HepG2 (cell line): ENCODE data around the gene RPL36AL. TPM values are rescaled to one million over a fixed set of nuclear protein-coding genes. Genes with fewer than 3 reads are reported as not detected.
A peak's percentile ranks its signal among the peaks of the same experiment; 100 is the strongest.

Experiments used
- ATAD3A ChIP-seq: sonication (generic); formaldehyde crosslinking; IDR thresholded peaks from 2 replicates; pipeline ENCODE4 v1.4.0; 2020; ENCODE audit warnings: missing genetic modification reagents
- CCDC6 ChIP-seq: sonication (generic); formaldehyde crosslinking; IDR thresholded peaks from 2 replicates; pipeline ENCODE4 v1.8.1; 2022; ENCODE audit warnings: mild to moderate bottlenecking, missing genetic modification reagents, moderate library complexity
- ERF ChIP-seq: IDR thresholded peaks from 2 replicates; pipeline ENCODE4 v1.6.1; 2018; ENCODE audit warnings: missing biosample characterization, missing genetic modification reagents
- HDAC2 ChIP-seq: sonication (generic); formaldehyde crosslinking; IDR thresholded peaks from 2 replicates; pipeline ENCODE4 v1.4.0; 2020; ENCODE audit warnings: missing genetic modification reagents
- JUN ChIP-seq: sonication (generic); formaldehyde crosslinking; IDR thresholded peaks from 2 replicates; pipeline ENCODE4 v1.4.0; 2020; ENCODE audit warnings: mild to moderate bottlenecking, missing genetic modification reagents
- POLR2AphosphoS2 ChIP-seq: IDR thresholded peaks from 2 replicates; pipeline ENCODE4 v1.6.1; 2011; ENCODE audit warnings: low read depth, low read length, improper control_type of control experiment
- SYNCRIP ChIP-seq: fragments of 200-400 bp; formaldehyde crosslinking; IDR thresholded peaks from 2 replicates; pipeline ENCODE4 v1.6.1; 2018; ENCODE audit warnings: mild to moderate bottlenecking, low read depth, low read length; ENCODE audit not compliant: insufficient read depth
- ZNF350 ChIP-seq: sonication (generic); formaldehyde crosslinking; IDR thresholded peaks from 2 replicates; pipeline ENCODE4 v1.4.0; 2020; ENCODE audit warnings: mild to moderate bottlenecking, low read depth, missing genetic modification reagents, borderline replicate concordance
- ZNF367 ChIP-seq: sonication (generic); formaldehyde crosslinking; IDR thresholded peaks from 2 replicates; pipeline ENCODE4 v1.4.0; 2020; ENCODE audit warnings: missing genetic modification reagents, borderline replicate concordance
- ZNF749 ChIP-seq: sonication (generic); formaldehyde crosslinking; IDR thresholded peaks from 2 replicates; pipeline ENCODE4 v1.8.0; 2022; ENCODE audit warnings: mild to moderate bottlenecking, missing genetic modification reagents, moderate library complexity, borderline replicate concordance
- ZNF782 ChIP-seq: sonication (generic); formaldehyde crosslinking; IDR thresholded peaks from 2 replicates; pipeline ENCODE4 v1.4.0; 2020; ENCODE audit warnings: missing genetic modification reagents, mild to moderate bottlenecking, borderline replicate concordance
- polyA plus RNA-seq, 8 experiments: library from polyadenylated mRNA; depleted of rRNA in 3 of 8; stranded (reverse) in 7 of 8; unstranded in 1 of 8; fragments of >200 nt; fragmentation: Illumina TruSeq in 4 of 8; extraction: Trizol in 4 of 8; gene quantifications; 2 replicates each; pipeline versions ENCODE4 v1.2.1 to v1.2.3, GENCODE V29; 2011 to 2016; ENCODE audit warnings: low read depth in 4 of 8, missing spikeins in 1 of 8, mixed read lengths in 1 of 8; ENCODE audit not compliant: insufficient read depth in 1 of 8
- total RNA-seq, 5 experiments: library from RNA; depleted of rRNA; stranded (reverse); fragments of >200 nt; fragmentation: Illumina TruSeq; extraction: Trizol; gene quantifications; 2 replicates each; pipeline ENCODE4 v1.2.3, GENCODE V29; 2016; ENCODE audit warnings: low read depth in 1 of 5
- TF ChIP-seq, protein P1 (sequence below): sonication (generic); formaldehyde crosslinking; IDR thresholded peaks from 2 replicates; pipeline ENCODE4 v1.4.0; 2020; ENCODE audit warnings: missing genetic modification reagents
- TF ChIP-seq, protein P2 (sequence below): sonication (generic); formaldehyde crosslinking; IDR thresholded peaks from 2 replicates; pipeline ENCODE4 v1.8.1; 2023; ENCODE audit warnings: missing genetic modification reagents, mild to moderate bottlenecking, borderline replicate concordance
- TF ChIP-seq, protein P3 (sequence below): sonication (generic); formaldehyde crosslinking; IDR thresholded peaks from 2 replicates; pipeline ENCODE4 v1.4.0; 2020; ENCODE audit warnings: missing genetic modification reagents
- TF ChIP-seq, protein P4 (sequence below): IDR thresholded peaks from 2 replicates; pipeline ENCODE4 v1.6.1; 2012; ENCODE audit warnings: low read length, improper control_type of control experiment

RPL36AL gene
- total and polyA plus RNA-seq, 2 of the 13 experiments (the other 11 are each of a cell fraction or from before 2014, with no cell fraction given): 90.0 to 294 TPM

DNA sequence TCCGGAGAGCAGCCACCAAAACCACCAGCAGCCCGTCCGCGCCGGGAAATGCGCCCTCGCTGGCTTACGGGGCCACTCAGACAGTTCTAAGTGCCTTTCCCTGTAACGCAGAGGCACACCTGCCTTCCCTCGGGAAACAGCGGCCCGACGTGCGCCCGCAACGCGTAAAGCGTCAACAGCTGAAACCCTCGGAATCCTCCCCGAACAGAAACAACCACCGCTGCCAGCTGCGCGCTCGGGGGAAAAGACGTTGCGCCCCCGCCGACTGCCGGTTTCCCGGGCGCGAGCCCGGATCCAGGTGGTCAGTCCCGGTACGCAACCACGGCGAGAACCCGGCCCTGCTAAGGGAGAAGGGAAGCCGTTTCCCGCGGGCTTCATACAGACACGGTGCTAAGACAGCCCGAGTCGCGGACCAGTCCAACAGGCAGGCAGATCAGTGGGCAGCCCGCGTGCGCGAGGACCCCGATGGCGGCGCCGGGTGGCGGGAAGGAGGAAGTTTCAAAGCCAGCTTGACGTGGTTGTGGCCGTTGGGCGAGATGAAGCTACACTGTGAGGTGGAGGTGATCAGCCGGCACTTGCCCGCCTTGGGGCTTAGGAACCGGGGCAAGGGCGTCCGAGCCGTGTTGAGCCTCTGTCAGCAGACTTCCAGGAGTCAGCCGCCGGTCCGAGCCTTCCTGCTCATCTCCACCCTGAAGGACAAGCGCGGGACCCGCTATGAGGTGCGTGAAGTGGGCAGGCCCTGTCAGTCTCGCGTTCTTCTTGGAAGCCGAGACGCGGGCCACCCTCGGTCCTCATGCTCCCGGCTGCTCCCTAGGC, 21.7 kb downstream of the RPL36AL start, which contains the start of gene LRR1 (continued):
- TF ChIP-seq ZNF367: no peak
- TF ChIP-seq, protein P1, sequence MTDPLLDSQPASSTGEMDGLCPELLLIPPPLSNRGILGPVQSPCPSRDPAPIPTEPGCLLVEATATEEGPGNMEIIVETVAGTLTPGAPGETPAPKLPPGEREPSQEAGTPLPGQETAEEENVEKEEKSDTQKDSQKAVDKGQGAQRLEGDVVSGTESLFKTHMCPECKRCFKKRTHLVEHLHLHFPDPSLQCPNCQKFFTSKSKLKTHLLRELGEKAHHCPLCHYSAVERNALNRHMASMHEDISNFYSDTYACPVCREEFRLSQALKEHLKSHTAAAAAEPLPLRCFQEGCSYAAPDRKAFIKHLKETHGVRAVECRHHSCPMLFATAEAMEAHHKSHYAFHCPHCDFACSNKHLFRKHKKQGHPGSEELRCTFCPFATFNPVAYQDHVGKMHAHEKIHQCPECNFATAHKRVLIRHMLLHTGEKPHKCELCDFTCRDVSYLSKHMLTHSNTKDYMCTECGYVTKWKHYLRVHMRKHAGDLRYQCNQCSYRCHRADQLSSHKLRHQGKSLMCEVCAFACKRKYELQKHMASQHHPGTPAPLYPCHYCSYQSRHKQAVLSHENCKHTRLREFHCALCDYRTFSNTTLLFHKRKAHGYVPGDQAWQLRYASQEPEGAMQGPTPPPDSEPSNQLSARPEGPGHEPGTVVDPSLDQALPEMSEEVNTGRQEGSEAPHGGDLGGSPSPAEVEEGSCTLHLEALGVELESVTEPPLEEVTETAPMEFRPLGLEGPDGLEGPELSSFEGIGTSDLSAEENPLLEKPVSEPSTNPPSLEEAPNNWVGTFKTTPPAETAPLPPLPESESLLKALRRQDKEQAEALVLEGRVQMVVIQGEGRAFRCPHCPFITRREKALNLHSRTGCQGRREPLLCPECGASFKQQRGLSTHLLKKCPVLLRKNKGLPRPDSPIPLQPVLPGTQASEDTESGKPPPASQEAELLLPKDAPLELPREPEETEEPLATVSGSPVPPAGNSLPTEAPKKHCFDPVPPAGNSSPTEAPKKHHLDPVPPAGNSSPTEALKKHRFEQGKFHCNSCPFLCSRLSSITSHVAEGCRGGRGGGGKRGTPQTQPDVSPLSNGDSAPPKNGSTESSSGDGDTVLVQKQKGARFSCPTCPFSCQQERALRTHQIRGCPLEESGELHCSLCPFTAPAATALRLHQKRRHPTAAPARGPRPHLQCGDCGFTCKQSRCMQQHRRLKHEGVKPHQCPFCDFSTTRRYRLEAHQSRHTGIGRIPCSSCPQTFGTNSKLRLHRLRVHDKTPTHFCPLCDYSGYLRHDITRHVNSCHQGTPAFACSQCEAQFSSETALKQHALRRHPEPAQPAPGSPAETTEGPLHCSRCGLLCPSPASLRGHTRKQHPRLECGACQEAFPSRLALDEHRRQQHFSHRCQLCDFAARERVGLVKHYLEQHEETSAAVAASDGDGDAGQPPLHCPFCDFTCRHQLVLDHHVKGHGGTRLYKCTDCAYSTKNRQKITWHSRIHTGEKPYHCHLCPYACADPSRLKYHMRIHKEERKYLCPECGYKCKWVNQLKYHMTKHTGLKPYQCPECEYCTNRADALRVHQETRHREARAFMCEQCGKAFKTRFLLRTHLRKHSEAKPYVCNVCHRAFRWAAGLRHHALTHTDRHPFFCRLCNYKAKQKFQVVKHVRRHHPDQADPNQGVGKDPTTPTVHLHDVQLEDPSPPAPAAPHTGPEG (CRISPR knock-in tag): peak; percentile 43; the same call in 1 of the 2 replicates
- no peak for TF ChIP-seq JUN
- TF ChIP-seq ERF: peak; percentile 27
- TF ChIP-seq POLR2AphosphoS2: no peak
- 0 out of 2 replicates have a peak, but pooled peaks have one; percentile 70 for TF ChIP-seq ZNF782
- TF ChIP-seq, protein P2, sequence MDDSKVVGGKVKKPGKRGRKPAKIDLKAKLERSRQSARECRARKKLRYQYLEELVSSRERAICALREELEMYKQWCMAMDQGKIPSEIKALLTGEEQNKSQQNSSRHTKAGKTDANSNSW (CRISPR knock-in tag): peak; percentile 68; the same call in 1 of the 2 replicates
- TF ChIP-seq, protein P3, sequence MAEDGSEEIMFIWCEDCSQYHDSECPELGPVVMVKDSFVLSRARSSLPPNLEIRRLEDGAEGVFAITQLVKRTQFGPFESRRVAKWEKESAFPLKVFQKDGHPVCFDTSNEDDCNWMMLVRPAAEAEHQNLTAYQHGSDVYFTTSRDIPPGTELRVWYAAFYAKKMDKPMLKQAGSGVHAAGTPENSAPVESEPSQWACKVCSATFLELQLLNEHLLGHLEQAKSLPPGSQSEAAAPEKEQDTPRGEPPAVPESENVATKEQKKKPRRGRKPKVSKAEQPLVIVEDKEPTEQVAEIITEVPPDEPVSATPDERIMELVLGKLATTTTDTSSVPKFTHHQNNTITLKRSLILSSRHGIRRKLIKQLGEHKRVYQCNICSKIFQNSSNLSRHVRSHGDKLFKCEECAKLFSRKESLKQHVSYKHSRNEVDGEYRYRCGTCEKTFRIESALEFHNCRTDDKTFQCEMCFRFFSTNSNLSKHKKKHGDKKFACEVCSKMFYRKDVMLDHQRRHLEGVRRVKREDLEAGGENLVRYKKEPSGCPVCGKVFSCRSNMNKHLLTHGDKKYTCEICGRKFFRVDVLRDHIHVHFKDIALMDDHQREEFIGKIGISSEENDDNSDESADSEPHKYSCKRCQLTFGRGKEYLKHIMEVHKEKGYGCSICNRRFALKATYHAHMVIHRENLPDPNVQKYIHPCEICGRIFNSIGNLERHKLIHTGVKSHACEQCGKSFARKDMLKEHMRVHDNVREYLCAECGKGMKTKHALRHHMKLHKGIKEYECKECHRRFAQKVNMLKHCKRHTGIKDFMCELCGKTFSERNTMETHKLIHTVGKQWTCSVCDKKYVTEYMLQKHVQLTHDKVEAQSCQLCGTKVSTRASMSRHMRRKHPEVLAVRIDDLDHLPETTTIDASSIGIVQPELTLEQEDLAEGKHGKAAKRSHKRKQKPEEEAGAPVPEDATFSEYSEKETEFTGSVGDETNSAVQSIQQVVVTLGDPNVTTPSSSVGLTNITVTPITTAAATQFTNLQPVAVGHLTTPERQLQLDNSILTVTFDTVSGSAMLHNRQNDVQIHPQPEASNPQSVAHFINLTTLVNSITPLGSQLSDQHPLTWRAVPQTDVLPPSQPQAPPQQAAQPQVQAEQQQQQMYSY (CRISPR knock-in tag): no peak; the same call in 1 of the 2 replicates
- no peak for TF ChIP-seq SYNCRIP
- peak; percentile 80; the same call in 1 of the 2 replicates for TF ChIP-seq CCDC6
- TF ChIP-seq, protein P4, sequence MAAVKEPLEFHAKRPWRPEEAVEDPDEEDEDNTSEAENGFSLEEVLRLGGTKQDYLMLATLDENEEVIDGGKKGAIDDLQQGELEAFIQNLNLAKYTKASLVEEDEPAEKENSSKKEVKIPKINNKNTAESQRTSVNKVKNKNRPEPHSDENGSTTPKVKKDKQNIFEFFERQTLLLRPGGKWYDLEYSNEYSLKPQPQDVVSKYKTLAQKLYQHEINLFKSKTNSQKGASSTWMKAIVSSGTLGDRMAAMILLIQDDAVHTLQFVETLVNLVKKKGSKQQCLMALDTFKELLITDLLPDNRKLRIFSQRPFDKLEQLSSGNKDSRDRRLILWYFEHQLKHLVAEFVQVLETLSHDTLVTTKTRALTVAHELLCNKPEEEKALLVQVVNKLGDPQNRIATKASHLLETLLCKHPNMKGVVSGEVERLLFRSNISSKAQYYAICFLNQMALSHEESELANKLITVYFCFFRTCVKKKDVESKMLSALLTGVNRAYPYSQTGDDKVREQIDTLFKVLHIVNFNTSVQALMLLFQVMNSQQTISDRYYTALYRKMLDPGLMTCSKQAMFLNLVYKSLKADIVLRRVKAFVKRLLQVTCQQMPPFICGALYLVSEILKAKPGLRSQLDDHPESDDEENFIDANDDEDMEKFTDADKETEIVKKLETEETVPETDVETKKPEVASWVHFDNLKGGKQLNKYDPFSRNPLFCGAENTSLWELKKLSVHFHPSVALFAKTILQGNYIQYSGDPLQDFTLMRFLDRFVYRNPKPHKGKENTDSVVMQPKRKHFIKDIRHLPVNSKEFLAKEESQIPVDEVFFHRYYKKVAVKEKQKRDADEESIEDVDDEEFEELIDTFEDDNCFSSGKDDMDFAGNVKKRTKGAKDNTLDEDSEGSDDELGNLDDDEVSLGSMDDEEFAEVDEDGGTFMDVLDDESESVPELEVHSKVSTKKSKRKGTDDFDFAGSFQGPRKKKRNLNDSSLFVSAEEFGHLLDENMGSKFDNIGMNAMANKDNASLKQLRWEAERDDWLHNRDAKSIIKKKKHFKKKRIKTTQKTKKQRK: no peak
- peak; percentile 68; the same call in 1 of the 2 replicates for TF ChIP-seq HDAC2 (CRISPR knock-in tag)
- TF ChIP-seq ZNF749 (CRISPR knock-in tag): peak; percentile 74; the same call in 1 of the 2 replicates
- no peak for TF ChIP-seq ATAD3A
- TF ChIP-seq ZNF350 (CRISPR knock-in tag): peak; percentile 89; the same call in 1 of the 2 replicates
